SK-N-SH (cell line): ENCODE data around the gene PCED1B.
"Not testable (repeated sequence)": the region's sequence is repeated elsewhere in the genome, so short reads cannot be mapped to it uniquely, and the experiment has no call there.

ENCODE experiments used
- CTCF ChIP-seq: fragments of 200-600 bp; sonication (generic); IDR thresholded peaks from 2 replicates; pipeline ENCODE4 v1.6.1; 2017; ENCODE audit warnings: antibody characterized with exemption, mild to moderate bottlenecking, moderate library complexity
- MAX ChIP-seq: IDR thresholded peaks from 2 replicates; pipeline ENCODE4 v1.4.0; 2012; ENCODE audit warnings: low read depth
- NRF1 ChIP-seq: IDR thresholded peaks from 2 replicates; pipeline ENCODE4 v1.6.1; 2012; ENCODE audit warnings: low read depth, mild to moderate bottlenecking, low read length
- POLR2AphosphoS5 ChIP-seq: IDR thresholded peaks from 2 replicates; pipeline ENCODE4 v1.6.1; 2012; ENCODE audit warnings: low read depth, low read length
- SMC3 ChIP-seq: IDR thresholded peaks from 2 replicates; pipeline ENCODE4 v1.6.1; 2012; ENCODE audit warnings: low read depth, low read length, improper control_type of control experiment
- TAF1 ChIP-seq: IDR thresholded peaks from 2 replicates; pipeline ENCODE4 v1.6.1; 2012; ENCODE audit warnings: low read depth, mild to moderate bottlenecking, low read length, moderate library complexity, borderline replicate concordance
- TCF12 ChIP-seq: IDR thresholded peaks from 2 replicates; pipeline ENCODE4 v1.4.0; 2012
- USF1 ChIP-seq: IDR thresholded peaks from 2 replicates; pipeline ENCODE4 v1.4.0; 2012; ENCODE audit warnings: low read depth, borderline replicate concordance

GRCh38 chr12:47182164-47182938 lies 102.9 kb downstream of the PCED1B start:
- not testable (repeated sequence) for TF ChIP-seq NRF1, TAF1, CTCF, MAX, POLR2AphosphoS5, SMC3, TCF12, USF1
